Stimulated activated CD8-positive, alpha-beta memory T cell treated with anti-CD3 and anti-CD28 coated beads, Interleukin-7, amount 100 ng/mL, for 48 hours (primary cell): Measurements from ENCODE around the gene FYB1.
A peak's percentile ranks its signal among the peaks of the same experiment; 100 is the strongest.
"Not testable (repeated sequence)": the region's sequence is repeated elsewhere in the genome, so short reads cannot be mapped to it uniquely, and the experiment has no call there.

Source experiments
- DNase-seq, 2 donors: peaks; one replicate each; pipeline ENCODE4 v3.0.0-alpha.2; 2020; ENCODE audit warnings: low read depth in 1 of 2; ENCODE audit errors: extremely low read depth in 1 of 2

Gene FYB1

GRCh38 chr5:39219437-39219836 is at the start of gene FYB1:
Gene FYB1, minus strand, starts transcription at chr5:39219563. Its CDS starts 16,603 bp downstream, at chr5:39202960.
- no peak for DNase-seq

- no peak for DNase-seq
Observed at GRCh38 chr5:39267186-39267585, 47.8 kb upstream of the FYB1 start.

GRCh38 chr5:39266442-39266841 is 47.1 kb upstream of the FYB1 start:
- no peak for DNase-seq

GRCh38 chr5:39264528-39264927 is 45.2 kb upstream of the FYB1 start:
- no peak for DNase-seq

- no peak for DNase-seq
Observed at GRCh38 chr5:39262981-39263380, 43.6 kb upstream of the FYB1 start.

- DNase-seq = no peak
Observed at GRCh38 chr5:39260095-39260494, 40.7 kb upstream of the FYB1 start.

GRCh38 chr5:39257554-39257953 is 38.2 kb upstream of the FYB1 start:
- no peak for DNase-seq

- DNase-seq = no peak
Observed at GRCh38 chr5:39256477-39257235, 37.3 kb upstream of the FYB1 start.

- no peak for DNase-seq
Observed at GRCh38 chr5:39255406-39255805, 36.0 kb upstream of the FYB1 start.

GRCh38 chr5:39254671-39255070 is 35.3 kb upstream of the FYB1 start:
- DNase-seq = no peak

- DNase-seq = no peak
Observed at GRCh38 chr5:39253196-39253595, 33.8 kb upstream of the FYB1 start.

- no peak for DNase-seq
Observed at GRCh38 chr5:39249564-39250274, 30.4 kb upstream of the FYB1 start.

- no peak for DNase-seq
Observed at GRCh38 chr5:39249069-39249468, 29.7 kb upstream of the FYB1 start.

GRCh38 chr5:39240750-39241149 is 21.4 kb upstream of the FYB1 start:
- DNase-seq = no peak

GRCh38 chr5:39238366-39239105 is 19.2 kb upstream of the FYB1 start:
- no peak for DNase-seq

- DNase-seq = no peak
Observed at GRCh38 chr5:39236718-39237117, 17.4 kb upstream of the FYB1 start.

- DNase-seq = no peak
Observed at GRCh38 chr5:39235648-39236047, 16.3 kb upstream of the FYB1 start.

- not testable (repeated sequence) for DNase-seq
Observed at GRCh38 chr5:39234494-39234893, 15.1 kb upstream of the FYB1 start.

- DNase-seq = no peak
Observed at GRCh38 chr5:39233783-39234182, 14.4 kb upstream of the FYB1 start.

- peak in 1 of 2 donors; percentile 67 for DNase-seq
Observed at GRCh38 chr5:39231705-39232525, 12.6 kb upstream of the FYB1 start.

- no peak for DNase-seq
Observed at GRCh38 chr5:39228596-39228995, 9.2 kb upstream of the FYB1 start.
